Esophagus muscularis mucosa (tissue), 3 donors: ENCODE results near the gene EPHB1.

ENCODE experiments used
- CTCF ChIP-seq, 3 experiments: fragments of 200-600 bp in 2 of 3; fragments of 450-650 bp in 1 of 3; sonication (generic) in 2 of 3; IDR thresholded peaks; one replicate each; pipeline ENCODE4 v1.5.1; 2017 to 2019; ENCODE audit warnings: antibody characterized with exemption in 3 of 3, mild to moderate bottlenecking in 2 of 3, moderate library complexity in 1 of 3
- POLR2A ChIP-seq: fragments of 450-650 bp; IDR thresholded peaks from one replicate; pipeline ENCODE4 v1.6.1; 2017; ENCODE audit warnings: antibody characterized with exemption, moderate library complexity, mild to moderate bottlenecking, low read depth
- POLR2AphosphoS5 ChIP-seq, 2 donors: sonication (generic); formaldehyde crosslinking; IDR thresholded peaks; one replicate each; pipeline ENCODE4 v1.6.1; 2017; ENCODE audit warnings: antibody characterized with exemption in 2 of 2

DNA sequence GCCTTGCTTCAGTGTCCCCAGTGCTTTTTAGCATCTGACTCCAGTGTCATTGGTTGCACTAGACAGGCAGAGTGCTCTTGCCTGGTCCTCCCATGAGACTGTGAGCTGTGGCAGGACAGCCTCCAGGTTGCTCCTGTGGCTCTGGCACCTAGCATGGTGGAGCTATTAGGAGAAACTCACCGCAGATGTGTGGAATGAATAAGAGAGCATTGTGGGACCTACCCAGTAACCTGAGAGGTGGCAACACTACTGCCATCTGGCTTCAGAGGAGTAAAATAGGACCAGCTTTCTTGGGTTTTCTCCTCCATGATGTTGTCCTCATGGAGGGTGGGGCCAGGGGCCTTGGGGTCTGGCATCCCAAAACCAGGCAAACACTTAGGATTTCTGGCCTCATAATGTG lies 183.6 kb downstream of the EPHB1 start:
- TF ChIP-seq POLR2AphosphoS5 (IDR thresholded peaks at IDR 0.05) = no peak
- no peak for TF ChIP-seq CTCF (IDR thresholded peaks at IDR 0.05)
- TF ChIP-seq POLR2A = no peak
